HG02798 (cell line): ENCODE results near the gene NRF1.
"Not testable (repeated sequence)": the region's sequence is repeated elsewhere in the genome, so short reads cannot be mapped to it uniquely, and the experiment has no call there.

Source experiments
- ATAC-seq: cut with Tn5 transposase; IDR thresholded peaks from one replicate; pipeline ENCODE4 v1.9.1; 2021; ENCODE audit warnings: mild to moderate bottlenecking; ENCODE audit not compliant: unreplicated experiment, poor library complexity

The NRF1 gene

DNA sequence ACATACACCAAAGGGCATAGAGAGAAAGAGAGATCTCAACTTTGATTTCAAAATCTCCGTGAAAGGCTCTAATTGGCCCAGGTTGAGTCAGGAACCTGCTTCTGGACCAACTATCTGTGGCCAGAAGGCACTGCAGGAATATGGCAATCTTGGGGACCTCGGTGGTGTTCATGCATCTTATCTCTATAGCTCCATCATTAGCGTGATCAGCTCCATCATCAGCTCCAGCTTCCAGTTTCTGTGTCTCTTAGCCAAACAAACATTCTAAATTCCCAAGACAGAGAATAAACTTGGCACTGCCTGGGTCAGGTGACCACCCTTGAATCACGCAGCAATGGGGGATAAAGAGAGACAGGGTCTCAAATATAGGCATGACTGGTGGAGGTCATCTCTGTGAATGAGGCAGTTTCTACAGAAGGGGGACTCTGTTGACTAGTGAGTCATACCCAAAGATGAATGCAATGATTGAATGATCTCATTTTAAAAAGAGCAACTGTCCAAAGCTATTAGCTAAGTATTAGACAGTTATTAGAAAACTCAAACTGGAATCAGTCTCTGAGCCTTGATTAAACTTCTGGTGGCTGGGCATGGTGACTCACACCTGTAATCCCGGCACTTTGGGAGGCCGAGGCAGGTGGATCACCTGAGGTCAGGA, 5.4 kb upstream of the NRF1 start:
- no peak for ATAC-seq

- ATAC-seq, result no peak
These were observed 4.7 kb upstream of the NRF1 start for GRCh38 chr7:129606803-129607202.

GRCh38 chr7:129607471-129608120, 3.9 kb upstream of the NRF1 start:
- no peak for ATAC-seq

DNA sequence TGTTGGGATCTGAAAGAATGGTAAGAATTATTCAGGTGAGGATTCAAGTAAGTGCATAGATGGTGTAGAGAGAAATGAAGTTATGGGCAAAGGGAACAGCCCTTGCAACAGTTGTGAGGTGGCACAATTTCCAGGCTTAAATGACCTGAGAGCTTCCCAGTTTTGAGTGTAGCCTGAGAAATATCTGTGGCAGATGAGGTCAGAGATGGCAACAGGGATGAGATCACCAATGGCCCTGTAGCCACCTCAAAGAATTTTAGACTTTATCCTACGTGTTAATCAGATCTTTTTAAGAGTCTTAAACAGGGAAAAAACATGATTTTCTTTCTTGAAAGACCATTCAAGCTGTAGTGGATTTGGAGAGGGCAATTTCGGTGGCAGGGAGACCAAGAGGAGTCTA, 1.9 kb upstream of the NRF1 start:
- no peak for ATAC-seq

DNA sequence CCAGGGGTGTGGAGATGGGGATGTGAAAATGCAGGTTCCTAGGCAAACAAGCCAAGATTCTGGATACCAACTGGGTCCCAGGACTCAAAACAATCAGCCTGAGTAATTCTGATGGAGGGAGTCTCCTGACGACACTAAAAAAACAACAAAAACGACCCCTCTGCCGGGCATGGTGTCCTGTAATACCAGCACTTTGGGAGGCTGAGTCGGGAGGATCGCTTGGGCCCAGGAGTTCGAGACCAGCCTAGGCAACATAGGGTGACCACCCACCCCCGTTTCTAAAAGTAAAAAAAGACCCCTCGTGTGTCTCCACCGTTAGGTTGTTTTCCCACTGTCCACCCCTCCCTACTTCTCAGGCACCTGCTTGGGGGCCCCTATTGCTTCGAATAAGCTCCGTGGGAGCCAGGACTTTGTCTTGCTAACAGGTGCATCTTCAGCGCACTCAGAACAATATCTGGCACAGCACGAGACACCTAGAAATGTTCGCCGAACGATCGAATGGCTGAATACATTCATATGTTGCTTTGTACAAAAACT, 743 bp upstream of the NRF1 start:
- no peak for ATAC-seq

GRCh38 chr7:129612112-129613015, 844 bp downstream of the NRF1 start:
- peak; percentile 22 for ATAC-seq

DNA sequence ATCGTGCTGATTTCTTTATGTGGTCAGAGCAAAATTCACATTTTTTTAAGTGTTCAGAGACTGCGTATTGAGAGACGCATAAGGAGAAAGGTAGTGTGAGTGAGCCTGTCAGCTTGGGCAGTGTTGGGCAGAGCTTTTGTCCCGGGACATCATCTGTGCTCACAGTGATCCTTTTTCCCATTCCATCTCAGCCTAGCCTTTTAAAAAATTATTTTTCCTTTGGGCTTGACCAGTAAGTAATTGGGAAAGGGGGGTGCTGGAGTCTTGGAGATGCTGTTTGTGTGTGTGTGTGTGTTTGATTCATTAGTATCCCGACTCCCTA, 1.5 kb downstream of the NRF1 start:
- ATAC-seq, result no peak

- ATAC-seq, result no peak
These were observed 3.5 kb downstream of the NRF1 start for GRCh38 chr7:129615018-129615417.

- no peak for ATAC-seq
These were observed 5.0 kb downstream of the NRF1 start for GRCh38 chr7:129616530-129616929.

GRCh38 chr7:129617178-129617577, 5.7 kb downstream of the NRF1 start:
- ATAC-seq, result no peak

GRCh38 chr7:129617652-129618051, 6.1 kb downstream of the NRF1 start:
- no peak for ATAC-seq

DNA sequence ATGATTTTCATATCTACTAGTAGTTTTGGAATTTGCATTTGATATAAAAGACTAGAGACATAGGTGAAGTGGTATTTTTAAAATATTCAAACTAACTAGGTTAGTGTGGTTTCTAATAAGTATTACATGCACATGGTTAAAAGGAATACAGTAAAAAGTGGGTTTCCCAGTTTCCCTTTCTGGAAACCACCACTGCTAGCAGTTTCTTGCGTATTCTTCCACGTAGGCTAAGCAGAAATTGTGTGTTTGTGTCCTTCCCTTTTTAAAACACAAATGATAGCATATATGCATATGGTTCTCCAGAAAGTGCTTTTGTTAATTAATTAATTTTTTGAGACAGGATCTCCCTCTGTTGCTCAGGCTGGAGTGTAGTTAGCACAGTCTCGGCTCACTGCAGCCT, 15.4 kb downstream of the NRF1 start:
- no peak for ATAC-seq

DNA sequence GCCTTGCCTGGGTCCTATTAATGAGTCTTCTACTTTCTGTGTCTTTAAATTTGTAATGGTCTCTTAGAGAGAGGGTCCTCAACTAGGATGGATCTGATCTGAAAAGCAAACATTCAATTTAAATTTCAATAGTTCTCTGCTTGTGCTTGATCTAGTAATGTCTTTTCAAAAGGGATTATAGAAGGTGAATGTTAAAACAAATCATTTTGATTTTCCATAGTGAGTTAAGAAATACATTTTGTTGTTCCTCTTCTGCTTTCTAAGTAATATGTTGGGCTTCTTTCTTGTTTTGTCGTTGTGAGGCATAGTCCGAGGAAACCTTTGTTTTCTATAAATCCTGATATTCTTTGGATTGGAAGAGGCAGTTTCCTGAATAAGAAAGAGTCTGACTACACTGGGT, 18.8 kb downstream of the NRF1 start:
- ATAC-seq, result no peak

DNA sequence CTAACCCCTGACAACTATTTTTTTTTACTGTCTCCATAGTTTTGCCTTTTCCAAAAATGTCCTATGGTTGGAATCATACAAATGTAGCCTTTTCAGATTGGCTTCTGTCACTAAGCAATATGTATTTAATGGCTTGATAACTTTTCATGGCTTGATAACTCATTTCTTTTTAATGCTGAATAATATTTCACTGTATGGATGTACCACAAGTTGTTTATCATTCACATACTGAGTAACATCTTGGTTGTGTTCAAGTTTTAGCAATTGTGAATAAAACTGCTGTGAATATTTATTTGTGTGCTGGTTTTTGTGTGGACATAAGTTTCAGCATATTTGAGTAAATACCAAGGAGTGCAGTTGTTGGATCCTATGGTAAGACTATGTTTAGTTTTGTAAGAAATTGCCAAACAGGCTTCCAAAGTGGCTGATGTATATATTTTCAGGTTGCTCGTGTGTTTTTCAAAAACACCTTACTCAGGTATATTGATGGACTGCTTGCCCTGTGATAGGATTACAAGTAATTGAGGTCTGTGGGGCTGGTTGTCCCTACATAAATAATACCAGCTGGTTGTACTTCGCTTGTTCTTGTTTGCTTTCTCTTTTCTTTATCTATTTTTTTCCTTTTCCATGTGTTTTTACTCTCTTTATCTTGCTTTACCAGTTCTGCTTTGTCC, 23.0 kb downstream of the NRF1 start:
- no peak for ATAC-seq

GRCh38 chr7:129635300-129636029, 23.9 kb downstream of the NRF1 start:
- peak; percentile 87 for ATAC-seq

DNA sequence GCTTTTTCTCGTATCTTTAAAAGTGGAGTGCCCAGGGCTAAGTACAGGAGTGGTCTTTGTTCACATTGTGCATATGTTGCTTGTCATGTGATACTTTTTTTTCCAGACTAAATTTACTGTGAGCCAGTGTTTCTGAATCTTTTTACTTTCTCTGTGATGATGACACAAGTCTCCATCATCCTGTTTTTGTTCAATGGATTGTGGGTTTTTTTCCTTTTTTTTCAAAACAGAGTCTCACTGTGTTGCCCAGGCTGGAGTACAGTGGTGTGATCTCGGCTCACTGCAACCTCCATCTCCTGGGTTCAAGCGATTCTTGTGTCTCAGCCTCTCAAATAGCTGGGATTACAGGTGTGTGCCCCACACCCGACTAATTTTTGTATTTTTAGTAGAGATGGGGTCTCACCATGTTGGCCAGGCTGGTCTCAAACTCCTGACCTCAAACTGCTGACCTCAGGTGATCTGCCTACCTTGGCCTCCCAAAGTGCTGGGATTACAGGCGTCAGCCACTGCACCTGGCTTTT, 24.6 kb downstream of the NRF1 start:
- ATAC-seq, result not testable (repeated sequence)

GRCh38 chr7:129636641-129637040, 25.1 kb downstream of the NRF1 start:
- ATAC-seq, result no peak

DNA sequence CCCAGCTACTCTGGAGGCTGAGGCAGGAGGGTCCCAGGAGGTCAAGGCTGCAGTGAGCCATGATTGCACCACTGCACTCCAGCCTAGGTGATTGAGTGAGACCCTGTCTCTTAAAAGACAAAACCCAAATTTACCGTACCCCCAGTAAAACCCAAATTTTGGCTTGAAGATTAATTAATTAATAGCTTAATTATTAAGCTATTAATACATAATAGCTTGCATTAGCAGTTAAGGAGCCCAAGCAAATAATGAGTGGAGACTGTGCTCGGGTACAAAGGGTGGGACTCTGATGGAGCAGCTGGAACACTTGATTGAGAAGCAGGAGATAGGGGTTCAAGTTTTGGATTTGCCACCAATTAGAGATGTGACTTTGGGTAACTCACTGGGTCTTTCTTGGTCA, 28.9 kb downstream of the NRF1 start:
- ATAC-seq, result no peak

- no peak for ATAC-seq
These were observed 31.5 kb downstream of the NRF1 start for GRCh38 chr7:129642871-129643549.
